Panc1 (cell line): ENCODE measurements around the gene NCAM1. TPM values are rescaled to one million over a fixed set of nuclear protein-coding genes. Genes with fewer than 3 reads are reported as not detected.
A peak's percentile ranks its signal among the peaks of the same experiment; 100 is the strongest.

ENCODE experiments used
- ATAC-seq: fragments of 200-7000 bp; cut with Tn5 transposase; 2 replicates; pipeline ENCODE4 v1.9.1; 2020; ENCODE audit warnings: mild to moderate bottlenecking, moderate library complexity
- BruUV-seq: library from RNA; stranded (reverse); fragments of 400-500 nt; replicated peaks from 2 replicates; lab custom pipeline; 2021; lab: Mats Ljungman, UMichigan
- CTCF ChIA-PET: fragments of 300-600 bp; sonication (Branson Sonifier 250); formaldehyde crosslinking; loops from one replicate; lab custom pipeline; 2022; ENCODE audit warnings: antibody characterized with exemption; lab: Charles Lee
- POLR2A ChIA-PET: fragments of 300-600 bp; sonication (Branson Sonifier 250); formaldehyde crosslinking; loops from one replicate; lab custom pipeline; 2022; ENCODE audit warnings: antibody characterized with exemption; lab: Charles Lee
- DNase-seq: peaks from one replicate; pipeline ENCODE4 v3.0.0-alpha.2; 2010; ENCODE audit warnings: low read depth, low spot score
- H3K27ac ChIP-seq: 2 replicates; pipeline ENCODE4 v1.5.1; 2011; ENCODE audit warnings: mild to moderate bottlenecking, low read length, inconsistent platforms
- H3K27me3 ChIP-seq: fragments of 200-500 bp; sonication (Bioruptor generic); 2 replicates; pipeline ENCODE4 v1.6.0; 2014; ENCODE audit warnings: low read length, inconsistent platforms; ENCODE audit not compliant: control insufficient read depth, insufficient read depth
- H3K36me3 ChIP-seq: fragments of 200-500 bp; sonication (Bioruptor generic); 2 replicates; pipeline ENCODE4 v1.5.1; 2014; ENCODE audit warnings: inconsistent platforms, mild to moderate bottlenecking, low read length, moderate library complexity; ENCODE audit not compliant: control insufficient read depth, insufficient read depth
- H3K4me1 ChIP-seq: 2 replicates; pipeline ENCODE4 v1.5.1; 2011; ENCODE audit warnings: inconsistent platforms, mild to moderate bottlenecking, low read length, moderate library complexity; ENCODE audit not compliant: control insufficient read depth, insufficient read depth
- H3K4me3 ChIP-seq, 2 experiments: 2 replicates each; pipeline ENCODE4 v1.5.1; 2011 to 2012; ENCODE audit warnings: low read depth in 2 of 2, low read length in 2 of 2, mild to moderate bottlenecking in 2 of 2, inconsistent platforms in 1 of 2, moderate library complexity in 1 of 2
- H3K9me3 ChIP-seq: fragments of 200-500 bp; sonication (Bioruptor generic); 2 replicates; pipeline ENCODE4 v1.5.1; 2014; ENCODE audit warnings: low read depth, mild to moderate bottlenecking, inconsistent platforms, low read length, moderate library complexity; ENCODE audit not compliant: control insufficient read depth, insufficient read depth
- CTCF ChIP-seq: fragments of 450-650 bp; IDR thresholded peaks from 2 replicates; pipeline ENCODE4 v1.5.1; 2017; ENCODE audit warnings: mild to moderate bottlenecking
- POLR2AphosphoS5 ChIP-seq: IDR thresholded peaks from 2 replicates; pipeline ENCODE4 v1.6.1; 2012; ENCODE audit warnings: mild to moderate bottlenecking, low read depth, low read length, moderate library complexity
- SIN3A ChIP-seq: IDR thresholded peaks from 2 replicates; pipeline ENCODE4 v1.6.1; 2012; ENCODE audit warnings: low read depth, mild to moderate bottlenecking, low read length, moderate library complexity, borderline replicate concordance; ENCODE audit not compliant: insufficient read depth
- TCF7L2 ChIP-seq: IDR thresholded peaks from 2 replicates; pipeline ENCODE4 v1.6.1; 2011; ENCODE audit warnings: mild to moderate bottlenecking, low read depth, low read length, inconsistent platforms
- in situ Hi-C: cut with HindIII; loops from 2 replicates; pipeline ENCODE4 v1.10.0; 2016; ENCODE audit warnings: low sequenced_read_pairs, low pct_unique_long_range_greater_than_20kb
- intact Hi-C: fragments of 100-400 bp; cut with micrococcal nuclease; formaldehyde crosslinking; loops from one replicate; pipeline ENCODE4 v1.10.0; 2022; ENCODE audit not compliant: unreplicated experiment
- total RNA-seq: library from RNA; stranded (reverse); gene quantifications from one replicate; pipeline ENCODE4 v1.2.1, GENCODE V29; 2021; ENCODE audit not compliant: unreplicated experiment
- TF ChIP-seq, protein P1 (sequence below), 2 experiments: IDR thresholded peaks; 2 replicates each; pipeline ENCODE4 v1.6.1; 2011 to 2012; ENCODE audit warnings: low read depth in 2 of 2, control low read depth in 1 of 2, low read length in 1 of 2, mild to moderate bottlenecking in 1 of 2, moderate library complexity in 1 of 2; ENCODE audit not compliant: insufficient read depth in 1 of 2

NCAM1 gene
- total RNA-seq, 1 experiment from 2014 or later = 0.18 TPM

DNA sequence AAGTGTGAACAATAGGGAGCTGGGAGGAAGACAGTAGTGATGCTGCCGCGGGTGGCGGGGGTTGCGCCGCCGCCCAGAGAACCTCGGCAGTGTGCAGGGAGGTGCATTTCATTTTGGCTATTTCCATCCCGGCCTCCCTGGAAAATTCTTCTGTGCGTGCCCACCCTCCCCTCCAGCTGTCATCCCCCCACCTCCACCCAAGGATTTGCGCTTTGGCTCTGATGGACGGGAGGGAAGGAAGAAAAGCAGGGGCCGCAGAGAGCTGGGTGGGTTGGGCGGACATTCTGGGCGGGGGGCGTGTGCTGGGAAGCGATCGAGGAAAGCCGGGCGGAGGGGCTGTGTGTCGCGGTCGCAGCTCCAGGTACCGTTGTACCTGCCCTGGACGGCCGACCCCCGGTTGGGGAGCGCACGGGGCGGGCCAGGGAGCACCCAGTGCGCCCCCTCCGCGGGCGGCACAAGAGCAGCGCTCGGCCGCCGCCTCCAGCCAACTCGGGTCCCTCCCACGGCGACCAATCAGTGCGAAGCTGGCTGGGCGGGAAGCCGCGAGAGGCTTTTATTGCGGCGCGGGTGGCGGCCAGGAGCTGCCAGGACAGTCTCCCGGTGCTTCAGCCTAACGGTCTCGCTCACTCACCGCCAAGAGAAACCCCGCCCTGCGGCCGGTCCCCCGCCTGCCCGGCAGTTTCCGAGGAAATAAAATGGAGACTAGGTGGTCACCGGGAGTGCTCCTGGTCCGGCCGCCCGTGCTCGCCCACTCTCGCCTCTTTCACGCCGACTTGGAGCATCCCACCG lies 1.6 kb downstream of the NCAM1 start:
- DNase-seq = no peak
- H3K27ac ChIP-seq = no peak overlapping the region
- H3K36me3 ChIP-seq = no peaks in the 10 kb centered on the region; the same call in 1 of the 2 replicates
- TF ChIP-seq TCF7L2 (no peak), CTCF (no peak), POLR2AphosphoS5 (no peak), SIN3A (no peak)
- ChIA-PET CTCF (no interaction called here), POLR2A (no interaction called here)
- no peak for ATAC-seq
- H3K27me3 ChIP-seq = peaks cover 38% of the 10 kb centered on the region
- H3K4me1 ChIP-seq = peaks cover 4% of the 10 kb centered on the region; the same call in 1 of the 2 replicates
- BruUV-seq = no TSS peak
- intact Hi-C loops (no loop called here), in situ Hi-C loops (no loop called here)
- H3K9me3 ChIP-seq = no peaks in the 10 kb centered on the region
- H3K4me3 ChIP-seq = peak overlapping the region in 1 of 2 experiments; percentile 45; a peak in 1 of 4 replicates

- TF ChIP-seq, protein P1, sequence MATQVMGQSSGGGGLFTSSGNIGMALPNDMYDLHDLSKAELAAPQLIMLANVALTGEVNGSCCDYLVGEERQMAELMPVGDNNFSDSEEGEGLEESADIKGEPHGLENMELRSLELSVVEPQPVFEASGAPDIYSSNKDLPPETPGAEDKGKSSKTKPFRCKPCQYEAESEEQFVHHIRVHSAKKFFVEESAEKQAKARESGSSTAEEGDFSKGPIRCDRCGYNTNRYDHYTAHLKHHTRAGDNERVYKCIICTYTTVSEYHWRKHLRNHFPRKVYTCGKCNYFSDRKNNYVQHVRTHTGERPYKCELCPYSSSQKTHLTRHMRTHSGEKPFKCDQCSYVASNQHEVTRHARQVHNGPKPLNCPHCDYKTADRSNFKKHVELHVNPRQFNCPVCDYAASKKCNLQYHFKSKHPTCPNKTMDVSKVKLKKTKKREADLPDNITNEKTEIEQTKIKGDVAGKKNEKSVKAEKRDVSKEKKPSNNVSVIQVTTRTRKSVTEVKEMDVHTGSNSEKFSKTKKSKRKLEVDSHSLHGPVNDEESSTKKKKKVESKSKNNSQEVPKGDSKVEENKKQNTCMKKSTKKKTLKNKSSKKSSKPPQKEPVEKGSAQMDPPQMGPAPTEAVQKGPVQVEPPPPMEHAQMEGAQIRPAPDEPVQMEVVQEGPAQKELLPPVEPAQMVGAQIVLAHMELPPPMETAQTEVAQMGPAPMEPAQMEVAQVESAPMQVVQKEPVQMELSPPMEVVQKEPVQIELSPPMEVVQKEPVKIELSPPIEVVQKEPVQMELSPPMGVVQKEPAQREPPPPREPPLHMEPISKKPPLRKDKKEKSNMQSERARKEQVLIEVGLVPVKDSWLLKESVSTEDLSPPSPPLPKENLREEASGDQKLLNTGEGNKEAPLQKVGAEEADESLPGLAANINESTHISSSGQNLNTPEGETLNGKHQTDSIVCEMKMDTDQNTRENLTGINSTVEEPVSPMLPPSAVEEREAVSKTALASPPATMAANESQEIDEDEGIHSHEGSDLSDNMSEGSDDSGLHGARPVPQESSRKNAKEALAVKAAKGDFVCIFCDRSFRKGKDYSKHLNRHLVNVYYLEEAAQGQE (IDR thresholded peaks at IDR 0.05; ENCODE audit: insufficient read depth in 1 of 2, low read depth in 2 of 2, low read length in 1 of 2) = no peak
- TF ChIP-seq TCF7L2 (no peak), SIN3A (no peak), POLR2AphosphoS5 (no peak), CTCF (no peak)
- Histone ChIP-seq H3K9me3 (no peaks in the 10 kb centered on the region), H3K36me3 (no peaks in the 10 kb centered on the region; the same call in 1 of the 2 replicates), H3K4me3 (peak overlapping the region in 1 of 2 experiments; percentile 45; a peak in 1 of 4 replicates), H3K27ac (no peak overlapping the region), H3K27me3 (peaks cover 34% of the 10 kb centered on the region), H3K4me1 (peaks cover 4% of the 10 kb centered on the region; the same call in 1 of the 2 replicates)
- intact Hi-C loops = no loop called here
- CTCF ChIA-PET = no interaction called here
- no TSS peak for BruUV-seq
- DNase-seq (no peak), ATAC-seq (no peak)
- POLR2A ChIA-PET = no interaction called here
- in situ Hi-C loops = no loop called here
Measured at GRCh38 chr11:112963368-112963955, 2.2 kb downstream of the NCAM1 start.
